K562 (cell line): ENCODE results near the gene SP4. TPM values are rescaled to one million over a fixed set of nuclear protein-coding genes. Genes with fewer than 3 reads are reported as not detected.

Experiments used
- ATAC-seq: fragments of 200-7000 bp; cut with Tn5 transposase; 3 replicates; pipeline ENCODE4 v1.9.1; 2020; ENCODE audit warnings: moderate library complexity
- BruUV-seq: library from RNA; stranded (reverse); fragments of 400-500 nt; replicated peaks from 2 replicates; lab custom pipeline; 2021; lab: Mats Ljungman, UMichigan
- CTCF ChIA-PET: fragments of 300-600 bp; formaldehyde crosslinking; extraction: SDS; loops from one replicate; lab custom pipeline; 2021; ENCODE audit warnings: low intra/inter-chr PET ratio; lab: Yijun Ruan, JAX
- POLR2A ChIA-PET: fragments of 300-600, 350-650 bp; sonication (Branson Sonifier 250); formaldehyde crosslinking; extraction: SDS; loops from one replicate; lab custom pipeline; 2021; ENCODE audit warnings: antibody characterized with exemption, inconsistent platforms; lab: Yijun Ruan, JAX
- DNase-seq, 4 experiments: peaks; one replicate each; pipeline versions ENCODE4 v3.0.0 to v3.0.0-alpha.2; 2011 to 2018; ENCODE audit warnings: low spot score in 3 of 4, mixed read lengths in 3 of 4; ENCODE audit errors: extremely low read depth in 1 of 4
- FAIRE-seq: peaks from 2 replicates; lab custom pipeline; 2011; peaks lifted over from hg19 to GRCh38; lab: Jason Lieb, UNC
- H2AFZ ChIP-seq: 2 replicates; pipeline ENCODE4 v1.6.0; 2011; ENCODE audit warnings: low read depth, low read length, control low read depth, inconsistent platforms
- H3K27ac ChIP-seq: fragments of 200-600 bp; 3 replicates; pipeline ENCODE4 v1.8.0; 2011; ENCODE audit warnings: low read depth, mild to moderate bottlenecking, control low read depth, inconsistent platforms, low read length, moderate library complexity, mixed read lengths; ENCODE audit errors: extremely low read depth
- H3K27me3 ChIP-seq, 2 experiments: fragments of 300-600 bp in 1 of 2; 2 replicates in 1 of 2; 3 replicates in 1 of 2; pipeline versions ENCODE4 v1.6.0 to v1.8.0; 2011; ENCODE audit warnings: inconsistent platforms in 2 of 2, low read length in 2 of 2, mild to moderate bottlenecking in 1 of 2, mixed read lengths in 1 of 2, moderate library complexity in 1 of 2; ENCODE audit not compliant: control insufficient read depth in 2 of 2, insufficient read depth in 2 of 2
- H3K36me3 ChIP-seq: fragments of 300-600 bp; 3 replicates; pipeline ENCODE4 v1.8.0; 2011; ENCODE audit warnings: mild to moderate bottlenecking, low read length, inconsistent platforms; ENCODE audit not compliant: control insufficient read depth, insufficient read depth
- H3K4me1 ChIP-seq, 2 experiments: fragments of 200-600 bp in 1 of 2; replicated peaks in 1 of 2; 2 replicates in 1 of 2; 3 replicates in 1 of 2; pipeline versions ENCODE4 v1.5.1 to v1.8.0; 2011; ENCODE audit warnings: inconsistent platforms in 2 of 2, low read length in 2 of 2, mild to moderate bottlenecking in 1 of 2, mixed read lengths in 1 of 2, moderate library complexity in 1 of 2; ENCODE audit not compliant: control insufficient read depth in 2 of 2, insufficient read depth in 2 of 2
- H3K4me2 ChIP-seq: 2 replicates; pipeline ENCODE4 v1.6.1; 2011; ENCODE audit warnings: low read length, control low read depth, inconsistent platforms, mixed read lengths; ENCODE audit not compliant: insufficient read depth
- H3K4me3 ChIP-seq: fragments of 200-600 bp; sonication (generic), shearing (Covaris generic); 2 replicates; pipeline ENCODE4 v1.5.1; 2016; ENCODE audit warnings: control low read depth, inconsistent platforms
- H3K79me2 ChIP-seq: fragments of 200-600 bp; 3 replicates; pipeline ENCODE4 v1.8.0; 2011; ENCODE audit warnings: low read length, inconsistent platforms; ENCODE audit not compliant: control insufficient read depth, insufficient read depth
- H3K9ac ChIP-seq, 2 experiments: 2 replicates each; pipeline versions ENCODE4 v1.6.0 to v1.6.1; 2011; ENCODE audit warnings: low read depth in 2 of 2, low read length in 2 of 2, control low read depth in 1 of 2, inconsistent platforms in 1 of 2, mild to moderate bottlenecking in 1 of 2, mixed read lengths in 1 of 2; ENCODE audit not compliant: insufficient read depth in 1 of 2
- H3K9me1 ChIP-seq: one replicate; pipeline ENCODE4 v1.6.0; 2011; ENCODE audit warnings: inconsistent platforms, mild to moderate bottlenecking, low read length, moderate library complexity; ENCODE audit not compliant: control insufficient read depth, insufficient read depth
- H3K9me3 ChIP-seq: replicated peaks from 2 replicates; pipeline ENCODE4 v1.5.1; 2011; ENCODE audit warnings: low read depth, low read length, inconsistent platforms; ENCODE audit not compliant: control insufficient read depth, insufficient read depth
- H4K20me1 ChIP-seq: replicated peaks from 2 replicates; pipeline ENCODE4 v1.6.1; 2011; ENCODE audit warnings: low read length, inconsistent platforms, mixed read lengths; ENCODE audit not compliant: control insufficient read depth, insufficient read depth
- HCFC1 ChIP-seq: IDR thresholded peaks from 2 replicates; pipeline ENCODE4 v1.6.1; 2012; ENCODE audit warnings: low read depth, low read length, improper control_type of control experiment
- PCBP2 ChIP-seq: fragments of 200-400 bp; formaldehyde crosslinking; IDR thresholded peaks from 2 replicates; pipeline ENCODE4 v1.6.1; 2018; ENCODE audit warnings: low read length, low read depth, mild to moderate bottlenecking, moderate library complexity; ENCODE audit not compliant: poor library complexity, severe bottlenecking
- TAF1 ChIP-seq: IDR thresholded peaks from 2 replicates; pipeline ENCODE4 v1.6.1; 2011; ENCODE audit warnings: mild to moderate bottlenecking, low read length, moderate library complexity; ENCODE audit not compliant: insufficient read depth, control insufficient read depth, severe bottlenecking; ENCODE audit errors: extremely low read depth
- ZNF740 ChIP-seq, 3 experiments: fragments of 200-800 bp in 1 of 3; sonication (Bioruptor generic) in 1 of 3; sonication (generic) in 1 of 3; formaldehyde crosslinking in 1 of 3; IDR thresholded peaks; 2 replicates each; pipeline versions ENCODE4 v1.6.1 to v1.8.0; 2016 to 2022; ENCODE audit warnings: mild to moderate bottlenecking in 2 of 3, missing compliant biosample characterization in 2 of 3, missing genetic modification characterization in 2 of 3, missing genetic modification reagents in 1 of 3
- WGBS: fragments of 100-300 bp; shearing (Covaris generic); methylation state at CpG from one replicate; pipeline ENCODE4 v1.1.6; 2016; ENCODE audit warnings: low coverage, mixed read lengths; ENCODE audit not compliant: insufficient coverage; ENCODE audit errors: missing lambda C conversion rate; 5-methylcytosine and 5-hydroxymethylcytosine counted together
- in situ Hi-C: fragments of 300-500 bp; cut with MboI; formaldehyde crosslinking; loops from 4 replicates; pipeline ENCODE4 v1.15.0; 2018; ENCODE audit warnings: inconsistent platforms, mixed read lengths
- intact Hi-C: fragments of 100-400 bp; cut with micrococcal nuclease; formaldehyde crosslinking; loops from 2 replicates; pipeline ENCODE4 v1.14.2; 2022
- polyA plus RNA-seq, 8 experiments: library from polyadenylated mRNA; depleted of rRNA in 4 of 8; stranded (reverse) in 5 of 8; unstranded in 3 of 8; fragments of >200 nt; fragmentation: Nextera tagmentation in 2 of 8; fragmentation: Illumina TruSeq in 1 of 8; extraction: Ambion mirVana in 2 of 8; extraction: Trizol in 1 of 8; gene quantifications; 2 replicates each; pipeline versions ENCODE4 v1.2.1 to v1.2.3, GENCODE V29; 2011 to 2014; ENCODE audit warnings: inconsistent platforms in 1 of 8, missing spikeins in 1 of 8
- total RNA-seq, 7 experiments: library from RNA; depleted of rRNA in 6 of 7; stranded (reverse); fragments of >200 nt in 6 of 7; fragmentation: Illumina TruSeq in 2 of 7; extraction: Trizol in 2 of 7; gene quantifications; 2 replicates each; pipeline versions ENCODE4 v1.2.1 to v1.2.3, GENCODE V29; 2011 to 2021; ENCODE audit warnings: low replicate concordance in 1 of 7
- TF ChIP-seq, protein P1 (sequence below): sonication (generic); formaldehyde crosslinking; IDR thresholded peaks from 2 replicates; pipeline ENCODE4 v1.8.0; 2023; ENCODE audit warnings: mild to moderate bottlenecking, missing genetic modification reagents

Gene SP4
- total and polyA plus RNA-seq, 9 of the 15 experiments (the other 6 are each of a cell fraction or from before 2014, with no cell fraction given) = 2.4 to 9.4 (median 4.5) TPM

GRCh38 chr7:21497072-21497471, 69.2 kb downstream of the SP4 start (continued):
- TF ChIP-seq TAF1 = no peak

DNA sequence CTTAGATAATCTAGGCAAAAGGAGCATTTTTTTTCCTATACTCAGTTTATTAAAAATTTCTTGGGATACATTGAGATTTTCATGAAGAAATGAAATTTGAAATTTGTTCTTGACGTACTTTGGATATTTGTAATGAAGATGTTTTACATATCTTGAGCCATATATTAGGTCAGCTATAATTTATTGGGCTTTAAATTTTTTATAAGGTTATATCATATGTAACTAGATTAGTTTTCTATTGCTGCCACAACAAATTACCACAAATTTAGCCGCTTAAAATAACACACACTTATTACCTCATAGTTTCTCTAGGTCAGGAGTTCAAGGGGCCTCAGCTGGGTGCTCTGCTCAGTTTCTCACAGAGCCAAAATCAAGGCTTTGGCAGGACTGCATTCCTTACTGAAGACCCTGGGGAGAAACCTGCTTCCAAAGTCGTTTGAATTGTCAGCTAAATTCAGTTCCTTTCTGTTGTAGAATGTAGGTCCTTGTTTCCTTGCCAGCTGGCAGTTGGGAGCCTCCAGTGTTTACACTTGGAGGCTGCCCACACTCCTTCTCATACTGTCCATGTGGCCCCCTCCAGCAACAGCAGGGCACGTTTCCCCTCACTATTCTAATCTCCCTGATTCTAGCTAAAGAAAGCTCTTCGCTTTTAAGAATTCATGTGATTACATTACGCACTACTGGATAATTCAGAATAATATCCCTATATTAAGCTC, 72.4 kb downstream of the SP4 start:
- Histone ChIP-seq H3K79me2 (no peaks in the 10 kb centered on the region), H2AFZ (no peak overlapping the region), H3K9me3 (no peaks in the 10 kb centered on the region), H3K9ac (no peak overlapping the region), H3K27me3 (no peaks in the 10 kb centered on the region), H3K9me1 (no peaks in the 10 kb centered on the region), H3K4me1 (no peaks in the 10 kb centered on the region), H3K4me3 (no peak overlapping the region), H3K4me2 (no peak overlapping the region), H3K27ac (no peak overlapping the region), H3K36me3 (no peaks in the 10 kb centered on the region), H4K20me1 (no peaks in the 10 kb centered on the region)
- BruUV-seq = no TSS peak
- 44% methylated on average over 6 of the region's 6 CpGs for WGBS
- POLR2A ChIA-PET = interaction anchor here (0.7 kb wide), 1 partner anchor 70 kb away, joined by 3 read pairs; no protein-coding TSS in a partner anchor
- DNase-seq (no peak), FAIRE-seq (no peak), ATAC-seq (no peak)
- CTCF ChIA-PET = no interaction called here
- in situ Hi-C loops = no loop called here
- TF ChIP-seq HCFC1 = no peak
- TF ChIP-seq PCBP2 = no peak
- TF ChIP-seq, protein P1, sequence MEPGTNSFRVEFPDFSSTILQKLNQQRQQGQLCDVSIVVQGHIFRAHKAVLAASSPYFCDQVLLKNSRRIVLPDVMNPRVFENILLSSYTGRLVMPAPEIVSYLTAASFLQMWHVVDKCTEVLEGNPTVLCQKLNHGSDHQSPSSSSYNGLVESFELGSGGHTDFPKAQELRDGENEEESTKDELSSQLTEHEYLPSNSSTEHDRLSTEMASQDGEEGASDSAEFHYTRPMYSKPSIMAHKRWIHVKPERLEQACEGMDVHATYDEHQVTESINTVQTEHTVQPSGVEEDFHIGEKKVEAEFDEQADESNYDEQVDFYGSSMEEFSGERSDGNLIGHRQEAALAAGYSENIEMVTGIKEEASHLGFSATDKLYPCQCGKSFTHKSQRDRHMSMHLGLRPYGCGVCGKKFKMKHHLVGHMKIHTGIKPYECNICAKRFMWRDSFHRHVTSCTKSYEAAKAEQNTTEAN (CRISPR knock-in tag) = no peak
- TF ChIP-seq ZNF740 (CRISPR knock-in tag; IDR thresholded peaks at IDR 0.05) = no peak
- no peak for TF ChIP-seq ZNF740 (tag; IDR thresholded peaks at IDR 0.05)
- intact Hi-C loops = loop anchor here (10.0 kb wide), 2 partner anchors 195 to 725 kb away; no protein-coding TSS in a partner anchor
